ENCODE data around the gene RASEF.
"Not testable (repeated sequence)": the region's sequence is repeated elsewhere in the genome, so short reads cannot be mapped to it uniquely, and the experiment has no call there.

RASEF gene

GRCh38 chr9:83081846-83082245, 18.9 kb upstream of the RASEF start:
- no peak overlapping the region for H3K4me3 ChIP-seq (ENCODE audit: low read length)
- no peak for TF ChIP-seq CTCF (conservative IDR thresholded peaks at IDR 0.05; ENCODE audit: low read length)
- DNase-seq (ENCODE audit: low read depth): no peak

GRCh38 chr9:83081010-83081409, 18.1 kb upstream of the RASEF start:
- TF ChIP-seq CTCF (conservative IDR thresholded peaks at IDR 0.05; ENCODE audit: low read length): no peak
- DNase-seq (ENCODE audit: low read depth): no peak
- H3K4me3 ChIP-seq (ENCODE audit: low read length): no peak overlapping the region

GRCh38 chr9:83075932-83076331, 13.0 kb upstream of the RASEF start:
- DNase-seq (ENCODE audit: low read depth); H3K4me3 ChIP-seq (ENCODE audit: low read length): not testable (repeated sequence)

- not testable (repeated sequence) for DNase-seq (ENCODE audit: low read depth); H3K4me3 ChIP-seq (ENCODE audit: low read length)
These were observed 9.6 kb upstream of the RASEF start for GRCh38 chr9:83072498-83072897.

GRCh38 chr9:83071626-83072025, 8.7 kb upstream of the RASEF start:
- DNase-seq (ENCODE audit: low read depth): no peak
- H3K4me3 ChIP-seq (ENCODE audit: low read length): no peak overlapping the region
- TF ChIP-seq CTCF (conservative IDR thresholded peaks at IDR 0.05; ENCODE audit: low read length): no peak

- TF ChIP-seq CTCF (conservative IDR thresholded peaks at IDR 0.05; ENCODE audit: low read length): no peak
- no peak overlapping the region for H3K4me3 ChIP-seq (ENCODE audit: low read length)
- peak; percentile 73 for DNase-seq (ENCODE audit: low read depth)
These were observed 7.3 kb upstream of the RASEF start for GRCh38 chr9:83070261-83070660.

GRCh38 chr9:83069651-83070050, 6.7 kb upstream of the RASEF start:
- H3K4me3 ChIP-seq (ENCODE audit: low read length): no peak overlapping the region
- DNase-seq (ENCODE audit: low read depth): no peak
- no peak for TF ChIP-seq CTCF (conservative IDR thresholded peaks at IDR 0.05; ENCODE audit: low read length)

GRCh38 chr9:83068414-83068813, 5.5 kb upstream of the RASEF start:
- H3K4me3 ChIP-seq (ENCODE audit: low read length): no peak overlapping the region
- DNase-seq (ENCODE audit: low read depth): no peak
- no peak for TF ChIP-seq CTCF (conservative IDR thresholded peaks at IDR 0.05; ENCODE audit: low read length)

Measured in AG10803 (cell line).